K562 (cell line): ENCODE results near the gene TSPAN1. TPM values are rescaled to one million over a fixed set of nuclear protein-coding genes. Genes with fewer than 3 reads are reported as not detected.

Source experiments
- CCNT2 ChIP-seq: IDR thresholded peaks from 2 replicates; pipeline ENCODE4 v1.6.1; 2011; ENCODE audit warnings: borderline replicate concordance, low read depth, mild to moderate bottlenecking, moderate library complexity, mixed read lengths, low read length; ENCODE audit not compliant: insufficient read length; ENCODE audit errors: extremely low read depth
- CHCHD3 ChIP-seq: fragments of 250-450 bp; sonication (Bioruptor Pico); IDR thresholded peaks from 2 replicates; pipeline ENCODE4 v2.1.2; 2022; ENCODE audit warnings: mild to moderate bottlenecking
- CREBBP ChIP-seq: IDR thresholded peaks from one replicate; pipeline ENCODE4 v1.6.1; 2012; ENCODE audit warnings: low read depth, mild to moderate bottlenecking, control low read depth, inconsistent platforms, low read length
- GATA2 ChIP-seq: sonication (generic); formaldehyde crosslinking; IDR thresholded peaks from 2 replicates; pipeline ENCODE4 v1.4.0; 2020; ENCODE audit warnings: mild to moderate bottlenecking, missing genetic modification reagents
- HMG20B ChIP-seq: fragments of 250-450 bp; sonication (Bioruptor Pico); IDR thresholded peaks from 2 replicates; pipeline ENCODE4 v1.5.0; 2021; ENCODE audit warnings: mild to moderate bottlenecking
- HOXB6 ChIP-seq: fragments of 250-450 bp; sonication (Bioruptor Pico); IDR thresholded peaks from 2 replicates; pipeline ENCODE4 v1.5.1; 2022; ENCODE audit warnings: mild to moderate bottlenecking, borderline replicate concordance
- MBD1 ChIP-seq: fragments of 250-450 bp; sonication (Bioruptor Pico); IDR thresholded peaks from 2 replicates; pipeline ENCODE4 v1.8.0; 2022; ENCODE audit warnings: inconsistent platforms
- NFE2 ChIP-seq: IDR thresholded peaks from 2 replicates; pipeline ENCODE4 v1.6.1; 2014; ENCODE audit warnings: antibody characterized with exemption, low read depth
- RBM25 ChIP-seq: fragments of 200-400 bp; formaldehyde crosslinking; IDR thresholded peaks from 2 replicates; pipeline ENCODE4 v1.6.1; 2018; ENCODE audit warnings: low read length, low read depth, moderate library complexity; ENCODE audit not compliant: severe bottlenecking
- SPI1 ChIP-seq: IDR thresholded peaks from 2 replicates; pipeline ENCODE4 v1.6.1; 2011; ENCODE audit warnings: low read depth, low read length, control low read depth, borderline replicate concordance
- STAT6 ChIP-seq: sonication (generic); formaldehyde crosslinking; IDR thresholded peaks from 2 replicates; pipeline ENCODE4 v1.8.1; 2023; ENCODE audit warnings: mild to moderate bottlenecking, missing genetic modification reagents
- USF1 ChIP-seq: sonication (generic); formaldehyde crosslinking; IDR thresholded peaks from 2 replicates; pipeline ENCODE4 v1.9.0; 2022; ENCODE audit warnings: mild to moderate bottlenecking, missing genetic modification reagents
- WHSC1 ChIP-seq: IDR thresholded peaks from one replicate; pipeline ENCODE4 v1.6.1; 2012; ENCODE audit warnings: low read length, control low read depth, inconsistent platforms
- ZBTB43 ChIP-seq: sonication (generic); formaldehyde crosslinking; IDR thresholded peaks from 2 replicates; pipeline ENCODE4 v1.8.0; 2023; ENCODE audit warnings: mild to moderate bottlenecking, missing genetic modification reagents
- ZNF133 ChIP-seq: fragments of 250-450 bp; sonication (Bioruptor Pico); IDR thresholded peaks from 2 replicates; pipeline ENCODE4 v1.4.0; 2020; ENCODE audit warnings: mild to moderate bottlenecking
- ZNF263 ChIP-seq: sonication (generic); formaldehyde crosslinking; IDR thresholded peaks from 2 replicates; pipeline ENCODE4 v1.8.0; 2022; ENCODE audit warnings: mild to moderate bottlenecking, missing genetic modification reagents, borderline replicate concordance
- ZNF282 ChIP-seq: sonication (generic); formaldehyde crosslinking; IDR thresholded peaks from 2 replicates; pipeline ENCODE4 v1.8.1; 2023; ENCODE audit warnings: missing genetic modification reagents
- ZNF398 ChIP-seq: fragments of 250-450 bp; sonication (Bioruptor Pico); IDR thresholded peaks from 2 replicates; pipeline ENCODE4 v1.8.0; 2021; ENCODE audit warnings: moderate library complexity, mild to moderate bottlenecking, inconsistent platforms
- ZNF830 ChIP-seq: fragments of 250-450 bp; sonication (Bioruptor Pico); IDR thresholded peaks from 2 replicates; pipeline ENCODE4 v1.5.0; 2021; ENCODE audit warnings: mild to moderate bottlenecking
- polyA plus RNA-seq, 8 experiments: library from polyadenylated mRNA; depleted of rRNA in 4 of 8; stranded (reverse) in 5 of 8; unstranded in 3 of 8; fragments of >200 nt; fragmentation: Nextera tagmentation in 2 of 8; fragmentation: Illumina TruSeq in 1 of 8; extraction: Ambion mirVana in 2 of 8; extraction: Trizol in 1 of 8; gene quantifications; 2 replicates each; pipeline versions ENCODE4 v1.2.1 to v1.2.3, GENCODE V29; 2011 to 2014; ENCODE audit warnings: inconsistent platforms in 1 of 8, missing spikeins in 1 of 8
- total RNA-seq, 7 experiments: library from RNA; depleted of rRNA in 6 of 7; stranded (reverse); fragments of >200 nt in 6 of 7; fragmentation: Illumina TruSeq in 2 of 7; extraction: Trizol in 2 of 7; gene quantifications; 2 replicates each; pipeline versions ENCODE4 v1.2.1 to v1.2.3, GENCODE V29; 2011 to 2021; ENCODE audit warnings: low replicate concordance in 1 of 7

Gene TSPAN1
- total and polyA plus RNA-seq, 9 of the 15 experiments (the other 6 are each of a cell fraction or from before 2014, with no cell fraction given): 0.58 TPM; not detected in 8

GRCh38 chr1:46132529-46133180 lies 42.2 kb upstream of the TSPAN1 start, which contains the start of gene PIK3R3 (continued):
- TF ChIP-seq ZNF398 (CRISPR knock-in tag): no peak
- TF ChIP-seq GATA2 (CRISPR knock-in tag): peak; percentile 58
- TF ChIP-seq RBM25: peak; percentile 75
- TF ChIP-seq CHCHD3: peak; percentile 81
- TF ChIP-seq CCNT2: peak; percentile 54
- TF ChIP-seq CREBBP: no peak
- no peak; the same call in none of the 2 replicates for TF ChIP-seq STAT6 (CRISPR knock-in tag)
- TF ChIP-seq NFE2: peak; percentile 19; the same call in 1 of the 2 replicates
- TF ChIP-seq ZNF263 (CRISPR knock-in tag): peak; percentile 97
- peak; percentile 6 for TF ChIP-seq WHSC1
- TF ChIP-seq MBD1 (CRISPR knock-in tag): no peak
- no peak for TF ChIP-seq HOXB6 (CRISPR knock-in tag)
- peak; percentile 52; the same call in 1 of the 2 replicates for TF ChIP-seq HMG20B (CRISPR knock-in tag)
- TF ChIP-seq ZNF133 (CRISPR knock-in tag): no peak
- peak; percentile 62 for TF ChIP-seq USF1 (CRISPR knock-in tag)
- TF ChIP-seq ZNF830: 0 out of 2 replicates have a peak, but pooled peaks have one; percentile 67
- TF ChIP-seq SPI1: no peak
- peak; percentile 100; the same call in 1 of the 2 replicates for TF ChIP-seq ZNF282 (CRISPR knock-in tag)
- TF ChIP-seq ZBTB43 (CRISPR knock-in tag): peak; percentile 92
